T-helper 1 cell treated with Interleukin-12 subunit alpha and Interleukin-12 subunit beta and Interleukin-4 antibody, amounts not matched to agents 30 μg/mL and 1 μg/mL, for 36 hours (primary cell): ENCODE measurements around the gene PMEL.
"Not testable (repeated sequence)": the region's sequence is repeated elsewhere in the genome, so short reads cannot be mapped to it uniquely, and the experiment has no call there.

Experiments
- H3K27ac Mint-ChIP-seq: one replicate; pipeline ENCODE4 v1.8.0; 2021; ENCODE audit warnings: mild to moderate bottlenecking, mixed read lengths
- H3K27me3 Mint-ChIP-seq: one replicate; pipeline ENCODE4 v1.8.0; 2021; ENCODE audit warnings: low read depth, mixed read lengths
- H3K36me3 Mint-ChIP-seq: one replicate; pipeline ENCODE4 v1.8.0; 2021; ENCODE audit warnings: low read depth, mixed read lengths
- H3K4me1 Mint-ChIP-seq: one replicate; pipeline ENCODE4 v1.8.0; 2021; ENCODE audit warnings: low read depth, mixed read lengths
- H3K4me3 Mint-ChIP-seq: one replicate; pipeline ENCODE4 v1.8.0; 2021; ENCODE audit warnings: mild to moderate bottlenecking, moderate library complexity, mixed read lengths
- H3K9me3 Mint-ChIP-seq: one replicate; pipeline ENCODE4 v1.8.0; 2021; ENCODE audit warnings: mixed read lengths

Gene PMEL

DNA sequence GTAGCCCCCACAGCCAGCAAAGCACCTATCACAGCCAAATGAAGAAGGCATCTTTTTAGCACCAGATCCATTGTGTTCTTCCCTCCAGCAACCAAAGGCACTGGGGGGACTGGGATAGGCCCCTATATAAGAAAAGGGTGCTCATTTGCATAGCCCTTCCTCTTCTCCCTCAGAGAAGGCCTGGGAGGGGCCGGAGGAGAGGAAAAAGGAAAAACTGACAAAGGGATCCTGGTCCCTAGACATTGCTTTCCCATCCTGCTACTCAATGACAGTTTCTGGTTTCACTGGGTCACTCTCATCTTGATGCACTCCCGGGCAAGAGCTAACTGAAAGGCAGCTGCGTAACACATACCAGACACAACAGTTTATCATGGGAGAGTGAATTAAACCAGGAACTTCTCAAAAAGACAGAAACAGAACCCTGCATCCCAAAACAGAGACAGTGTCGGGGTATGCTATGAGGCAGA is at the start of gene PMEL:
TSS of gene PMEL (minus strand) at position 102 of the 467 bp plus-strand sequence. CDS start at position 71, 31 bp downstream.
- H3K9me3 Mint-ChIP-seq = no peaks in the 10 kb centered on the region
- H3K27ac Mint-ChIP-seq = peak within 1 kb of the TSS; percentile 84
- H3K4me3 Mint-ChIP-seq = peak within 1 kb of the TSS; percentile 96
- H3K27me3 Mint-ChIP-seq = no peaks in the 10 kb centered on the region
- peaks cover 12% of the 10 kb centered on the region for H3K36me3 Mint-ChIP-seq
- H3K4me1 Mint-ChIP-seq = peaks cover 24% of the 10 kb centered on the region

DNA sequence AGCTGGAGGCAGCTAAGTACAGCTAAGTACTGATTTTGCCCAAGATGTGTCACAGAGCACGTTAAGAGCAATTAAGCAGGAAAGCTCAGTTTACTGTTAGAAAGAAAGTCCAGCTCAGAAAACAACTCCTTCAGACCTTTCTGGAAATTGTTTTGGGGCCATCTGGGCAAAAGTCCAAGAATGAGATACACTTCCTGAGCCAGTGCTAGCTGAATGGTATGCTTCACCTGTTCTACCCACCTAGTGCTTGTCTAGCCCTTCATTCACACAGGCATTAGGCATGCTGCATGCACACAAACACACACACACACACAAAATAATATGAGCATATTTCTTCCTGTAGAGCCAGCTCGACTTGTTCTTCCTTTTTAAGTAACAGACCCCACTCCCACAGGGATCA is 48.4 kb upstream of the PMEL start:
- no peak overlapping the region for H3K4me3 Mint-ChIP-seq
- H3K4me1 Mint-ChIP-seq = peaks cover 8% of the 10 kb centered on the region
- H3K27ac Mint-ChIP-seq = no peak overlapping the region
- H3K27me3 Mint-ChIP-seq = no peaks in the 10 kb centered on the region
- H3K36me3 Mint-ChIP-seq = peaks cover 12% of the 10 kb centered on the region
- H3K9me3 Mint-ChIP-seq = no peaks in the 10 kb centered on the region

DNA sequence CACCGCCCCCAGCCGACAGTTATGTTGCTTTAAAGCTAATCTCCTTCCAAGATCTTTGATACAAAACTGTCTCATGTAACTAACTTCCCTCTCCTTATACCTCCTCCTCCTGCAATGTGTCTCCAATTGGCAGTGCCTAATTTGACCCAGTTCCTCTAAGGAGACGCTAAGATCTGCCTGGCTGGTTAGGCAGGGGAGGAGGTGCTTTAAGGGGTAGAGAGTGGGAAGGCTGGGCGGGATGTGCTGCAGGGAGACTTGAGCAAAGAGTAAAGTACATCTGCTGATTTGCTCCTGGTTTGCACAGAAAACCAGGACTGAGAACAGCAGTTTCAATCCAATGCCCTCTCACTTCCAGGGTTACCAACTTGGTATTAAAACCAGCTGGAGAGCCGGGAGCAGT is 47.6 kb upstream of the PMEL start:
- H3K4me3 Mint-ChIP-seq = no peak overlapping the region
- H3K4me1 Mint-ChIP-seq = peaks cover 10% of the 10 kb centered on the region
- peaks cover 3% of the 10 kb centered on the region for H3K27me3 Mint-ChIP-seq
- H3K36me3 Mint-ChIP-seq = peaks cover 12% of the 10 kb centered on the region
- no peak overlapping the region for H3K27ac Mint-ChIP-seq
- no peaks in the 10 kb centered on the region for H3K9me3 Mint-ChIP-seq

DNA sequence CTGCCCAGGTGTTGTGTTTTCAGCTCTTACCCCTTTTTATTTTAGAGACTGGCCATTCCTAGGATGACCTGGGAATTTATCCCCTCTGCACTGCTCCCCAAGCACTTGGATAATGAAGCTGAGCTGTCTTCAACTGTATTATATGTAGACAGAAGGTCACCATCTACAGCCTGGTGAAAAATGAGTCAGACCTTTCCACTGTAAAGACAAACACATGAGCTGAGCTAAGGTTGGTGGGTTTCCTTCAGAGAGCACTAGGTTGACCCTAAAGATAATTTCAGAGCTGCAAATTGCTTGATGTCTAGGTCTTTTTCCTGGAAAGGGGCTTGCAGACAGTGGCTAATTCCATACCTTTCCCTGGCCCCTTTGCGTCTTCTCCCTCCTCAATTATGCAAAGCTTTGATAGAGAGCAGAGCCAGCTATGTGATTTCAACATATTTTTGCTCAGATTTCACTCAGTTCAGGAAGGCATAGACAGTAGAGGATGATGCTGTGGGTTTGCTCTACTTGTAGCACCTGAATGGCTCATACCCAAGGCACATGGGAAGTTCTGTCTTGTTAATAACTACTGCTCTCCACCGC is 45.8 kb upstream of the PMEL start:
- Mint-ChIP-seq H3K4me3 (no peak overlapping the region), H3K27me3 (peaks cover 3% of the 10 kb centered on the region), H3K27ac (no peak overlapping the region), H3K36me3 (peaks cover 9% of the 10 kb centered on the region), H3K9me3 (no peaks in the 10 kb centered on the region), H3K4me1 (peaks cover 19% of the 10 kb centered on the region)

DNA sequence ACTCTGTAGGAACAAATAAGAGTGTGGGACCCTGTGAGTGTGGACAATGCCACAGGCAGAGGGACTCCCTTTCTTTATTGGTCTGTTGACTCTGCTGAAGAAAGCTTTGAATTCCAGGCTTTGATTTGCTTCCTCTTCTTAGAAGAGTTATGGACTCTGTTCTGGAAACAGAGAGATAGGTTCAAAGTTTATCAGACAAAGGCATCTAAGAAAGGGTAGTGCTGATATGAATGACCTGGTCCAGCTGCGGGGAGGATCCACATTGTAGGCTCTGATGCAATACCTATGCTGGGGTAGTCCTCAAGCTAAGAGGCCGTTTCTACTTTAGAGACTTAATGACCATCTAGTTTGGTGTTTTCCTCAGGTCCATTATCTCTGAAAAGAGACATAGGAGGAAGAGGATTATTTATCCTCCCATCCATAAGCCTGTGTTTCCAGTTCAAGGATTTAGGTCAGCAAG is 44.3 kb upstream of the PMEL start:
- Mint-ChIP-seq H3K27me3 (peaks cover 3% of the 10 kb centered on the region), H3K27ac (no peak overlapping the region), H3K4me1 (peaks cover 21% of the 10 kb centered on the region), H3K36me3 (peaks cover 8% of the 10 kb centered on the region), H3K4me3 (no peak overlapping the region), H3K9me3 (no peaks in the 10 kb centered on the region)

DNA sequence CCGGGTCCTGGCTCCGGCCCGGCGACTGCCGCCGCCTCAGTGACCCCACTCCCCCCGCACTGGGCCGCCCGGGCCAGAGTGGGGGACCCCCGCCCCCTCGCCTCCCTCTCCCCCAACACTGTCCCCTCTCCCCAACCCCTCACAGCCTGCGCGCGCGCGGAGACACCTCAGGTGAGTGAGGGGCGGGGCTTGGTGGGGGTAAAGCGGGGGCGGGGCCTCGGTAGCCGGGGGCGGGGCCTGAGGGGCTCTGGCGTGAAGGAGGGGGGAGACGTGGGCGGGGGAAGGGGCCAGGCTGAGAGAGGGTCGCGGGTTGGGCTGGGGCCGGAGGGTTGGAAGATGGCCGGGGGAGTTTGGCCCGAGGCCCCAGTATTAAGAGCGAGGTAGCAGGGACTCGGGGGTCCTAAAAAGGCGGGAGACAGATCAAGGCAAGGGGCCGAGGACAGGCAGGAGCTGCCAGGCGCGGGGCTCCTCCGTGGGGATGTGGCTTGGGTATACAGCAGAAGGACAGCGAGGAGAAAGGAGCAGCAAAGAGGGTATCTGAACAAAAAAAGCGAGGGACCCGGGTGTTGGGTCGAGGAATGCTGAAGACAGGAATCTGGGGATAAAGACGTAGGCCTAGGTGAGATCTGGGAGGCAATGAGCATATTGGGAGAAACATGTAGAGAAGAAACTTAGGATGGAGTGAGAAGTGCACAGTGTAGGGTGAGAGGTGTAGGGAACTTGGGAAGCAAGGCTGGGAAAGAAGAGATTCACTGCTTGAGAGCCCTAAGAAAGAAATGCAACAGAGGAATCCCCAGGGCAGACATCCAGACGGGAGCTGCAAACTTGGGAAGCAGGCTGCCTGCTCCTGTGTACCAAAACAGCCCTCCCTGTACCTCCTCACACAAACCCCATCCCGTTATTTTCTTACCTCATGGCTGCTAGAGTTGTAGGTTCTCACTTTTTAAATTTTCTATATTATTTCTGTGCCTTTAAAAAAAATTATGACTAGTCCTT is 42.0 kb upstream of the PMEL start:
- peaks cover 20% of the 10 kb centered on the region for H3K4me1 Mint-ChIP-seq
- H3K27ac Mint-ChIP-seq = peak overlapping the region; percentile 90
- H3K9me3 Mint-ChIP-seq = no peaks in the 10 kb centered on the region
- peak overlapping the region; percentile 95 for H3K4me3 Mint-ChIP-seq
- H3K36me3 Mint-ChIP-seq = peaks cover 8% of the 10 kb centered on the region
- peaks cover 3% of the 10 kb centered on the region for H3K27me3 Mint-ChIP-seq

DNA sequence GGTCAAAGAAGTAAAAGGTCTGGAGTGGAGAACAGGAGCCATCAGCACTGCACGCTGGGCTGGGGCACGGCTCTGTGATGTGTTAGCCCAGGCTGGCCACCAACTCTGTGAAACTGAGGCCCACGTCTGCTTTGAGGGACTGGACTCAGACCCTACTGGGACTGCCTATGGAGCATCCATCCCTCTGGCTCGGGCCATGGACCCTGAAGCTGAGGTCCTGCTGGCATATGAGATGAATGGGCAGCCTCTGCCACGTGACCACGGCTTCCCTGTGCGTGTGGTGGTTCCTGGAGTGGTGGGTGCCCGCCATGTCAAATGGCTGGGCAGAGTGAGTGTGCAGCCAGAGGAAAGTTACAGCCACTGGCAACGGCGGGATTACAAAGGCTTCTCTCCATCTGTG is 38.4 kb upstream of the PMEL start:
- H3K4me3 Mint-ChIP-seq = no peak overlapping the region
- peaks cover 22% of the 10 kb centered on the region for H3K4me1 Mint-ChIP-seq
- H3K36me3 Mint-ChIP-seq = peaks cover 5% of the 10 kb centered on the region
- H3K9me3 Mint-ChIP-seq = no peaks in the 10 kb centered on the region
- no peak overlapping the region for H3K27ac Mint-ChIP-seq
- peaks cover 3% of the 10 kb centered on the region for H3K27me3 Mint-ChIP-seq

DNA sequence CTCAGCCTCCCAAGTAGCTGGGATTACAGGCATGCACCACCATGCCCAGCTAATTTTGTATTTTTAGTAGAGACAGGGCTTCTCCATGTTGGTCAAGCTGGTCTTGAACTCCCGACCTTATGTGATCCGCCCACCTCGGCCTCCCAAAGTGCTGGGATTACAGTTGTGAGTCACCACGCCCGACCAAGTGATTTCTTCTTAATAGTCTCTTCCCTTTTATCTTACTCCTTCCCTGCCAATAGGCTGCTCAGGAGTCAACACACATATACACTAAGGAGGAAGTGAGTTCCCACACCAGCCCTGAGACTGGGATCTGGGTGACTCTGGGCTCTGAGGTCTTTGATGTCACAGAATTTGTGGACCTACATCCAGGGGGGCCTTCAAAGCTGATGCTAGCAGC is 37.5 kb upstream of the PMEL start:
- not testable (repeated sequence) for H3K4me3 Mint-ChIP-seq, H3K9me3 Mint-ChIP-seq, H3K27me3 Mint-ChIP-seq, H3K27ac Mint-ChIP-seq, H3K36me3 Mint-ChIP-seq
- H3K4me1 Mint-ChIP-seq = peaks cover 20% of the 10 kb centered on the region

DNA sequence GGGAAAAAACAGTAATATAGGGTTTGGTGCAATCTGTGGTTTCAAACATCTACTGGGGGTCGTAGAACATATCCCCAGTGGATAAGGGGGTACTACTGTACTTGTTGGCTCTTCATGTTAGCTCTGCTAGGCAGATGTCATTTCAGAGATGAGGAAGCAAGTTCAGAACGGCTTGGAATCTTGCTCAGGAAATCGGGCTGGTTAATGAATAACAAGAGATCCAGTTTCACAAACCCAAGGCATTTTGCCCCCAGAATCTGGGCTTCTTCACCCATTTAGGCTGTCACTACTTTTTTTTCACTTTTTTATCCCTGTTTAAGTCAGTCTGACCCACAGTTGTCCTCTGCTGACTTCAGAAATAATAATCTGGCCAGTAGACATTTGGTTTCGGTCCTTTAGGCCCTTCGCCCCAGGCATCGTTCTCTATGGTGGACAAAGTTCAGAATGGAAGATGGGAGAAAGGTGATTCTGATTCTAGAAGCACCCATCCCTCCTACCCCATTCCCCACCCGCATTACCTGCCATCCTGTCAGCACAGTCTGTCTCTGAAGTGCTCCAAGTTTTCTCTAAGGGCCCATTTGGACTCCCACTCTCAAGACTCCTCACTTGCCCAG is 35.8 kb upstream of the PMEL start:
- no peak overlapping the region for H3K4me3 Mint-ChIP-seq
- H3K9me3 Mint-ChIP-seq = no peaks in the 10 kb centered on the region
- no peaks in the 10 kb centered on the region for H3K27me3 Mint-ChIP-seq
- peaks cover 2% of the 10 kb centered on the region for H3K36me3 Mint-ChIP-seq
- no peak overlapping the region for H3K27ac Mint-ChIP-seq
- H3K4me1 Mint-ChIP-seq = peaks cover 18% of the 10 kb centered on the region

DNA sequence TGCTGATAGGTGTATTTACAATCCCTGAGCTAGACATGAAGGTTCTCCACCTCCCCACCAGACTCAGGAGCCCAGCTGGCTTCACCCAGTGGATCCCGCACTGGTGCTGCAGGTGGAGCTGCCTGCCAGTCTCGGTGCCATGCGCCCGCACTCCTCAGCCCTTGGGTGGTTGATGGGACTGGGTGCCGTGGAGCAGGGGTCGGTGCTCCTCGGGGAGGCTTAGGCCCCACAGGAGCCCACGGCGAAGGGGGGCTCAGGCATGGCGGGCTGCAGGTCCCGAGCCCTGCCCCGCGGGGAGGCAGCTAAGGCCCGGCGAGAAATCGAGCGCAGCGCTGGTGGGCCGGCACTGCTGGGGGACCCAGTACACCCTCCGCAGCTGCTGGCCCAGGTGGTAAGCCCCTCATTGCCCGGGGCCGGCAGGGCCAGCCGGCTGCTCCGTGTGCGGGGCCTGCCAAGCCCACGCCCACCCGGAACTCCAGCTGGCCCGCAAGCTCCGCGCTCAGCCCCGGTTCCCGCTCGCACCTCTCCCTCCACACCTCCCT is 34.2 kb upstream of the PMEL start:
- peaks cover 22% of the 10 kb centered on the region for H3K4me1 Mint-ChIP-seq
- H3K36me3 Mint-ChIP-seq, H3K9me3 Mint-ChIP-seq, H3K27me3 Mint-ChIP-seq, H3K27ac Mint-ChIP-seq, H3K4me3 Mint-ChIP-seq: not testable (repeated sequence)

DNA sequence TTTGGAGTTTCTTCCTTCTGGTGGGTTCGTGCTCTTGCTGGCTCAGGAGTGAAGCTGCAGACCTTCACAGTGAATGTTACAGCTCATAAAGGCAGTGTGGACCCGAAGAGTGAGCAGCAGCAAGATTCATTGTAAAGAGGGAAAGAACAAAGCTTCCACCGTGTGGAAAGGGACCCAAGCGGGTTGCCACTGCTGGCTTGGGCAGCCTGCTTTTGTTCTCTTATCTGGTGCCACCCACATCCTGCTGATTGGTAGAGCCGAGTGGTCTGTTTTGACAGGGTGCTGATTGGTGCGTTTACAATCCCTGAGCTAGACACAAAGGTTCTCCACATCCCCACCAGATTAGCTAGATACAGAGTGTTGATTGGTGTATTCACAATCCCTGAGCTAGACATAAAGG is 33.7 kb upstream of the PMEL start:
- H3K4me3 Mint-ChIP-seq, H3K9me3 Mint-ChIP-seq, H3K36me3 Mint-ChIP-seq, H3K27me3 Mint-ChIP-seq: not testable (repeated sequence)
- Mint-ChIP-seq H3K27ac (peak overlapping the region; percentile 45), H3K4me1 (peaks cover 22% of the 10 kb centered on the region)

DNA sequence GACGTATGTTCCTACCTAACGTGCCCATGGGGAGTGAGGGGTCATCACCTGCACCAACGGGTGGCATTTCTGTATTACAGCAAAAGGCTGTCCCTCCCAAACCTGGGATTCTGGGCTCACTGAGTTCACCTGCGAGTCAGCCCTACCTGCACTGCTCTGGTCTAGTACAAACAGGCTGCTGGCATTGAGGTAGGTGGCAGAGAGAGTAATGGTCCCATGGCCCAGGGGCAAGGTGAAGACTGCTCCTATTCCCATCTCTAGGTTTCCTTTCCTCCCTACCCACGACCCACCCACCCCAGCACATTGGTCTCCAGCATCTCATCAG is 31.7 kb upstream of the PMEL start:
- peak overlapping the region; percentile 79 for H3K4me3 Mint-ChIP-seq
- H3K9me3 Mint-ChIP-seq = no peaks in the 10 kb centered on the region
- peaks cover 24% of the 10 kb centered on the region for H3K4me1 Mint-ChIP-seq
- no peaks in the 10 kb centered on the region for H3K27me3 Mint-ChIP-seq
- H3K36me3 Mint-ChIP-seq = peaks cover 18% of the 10 kb centered on the region
- H3K27ac Mint-ChIP-seq = no peak overlapping the region

DNA sequence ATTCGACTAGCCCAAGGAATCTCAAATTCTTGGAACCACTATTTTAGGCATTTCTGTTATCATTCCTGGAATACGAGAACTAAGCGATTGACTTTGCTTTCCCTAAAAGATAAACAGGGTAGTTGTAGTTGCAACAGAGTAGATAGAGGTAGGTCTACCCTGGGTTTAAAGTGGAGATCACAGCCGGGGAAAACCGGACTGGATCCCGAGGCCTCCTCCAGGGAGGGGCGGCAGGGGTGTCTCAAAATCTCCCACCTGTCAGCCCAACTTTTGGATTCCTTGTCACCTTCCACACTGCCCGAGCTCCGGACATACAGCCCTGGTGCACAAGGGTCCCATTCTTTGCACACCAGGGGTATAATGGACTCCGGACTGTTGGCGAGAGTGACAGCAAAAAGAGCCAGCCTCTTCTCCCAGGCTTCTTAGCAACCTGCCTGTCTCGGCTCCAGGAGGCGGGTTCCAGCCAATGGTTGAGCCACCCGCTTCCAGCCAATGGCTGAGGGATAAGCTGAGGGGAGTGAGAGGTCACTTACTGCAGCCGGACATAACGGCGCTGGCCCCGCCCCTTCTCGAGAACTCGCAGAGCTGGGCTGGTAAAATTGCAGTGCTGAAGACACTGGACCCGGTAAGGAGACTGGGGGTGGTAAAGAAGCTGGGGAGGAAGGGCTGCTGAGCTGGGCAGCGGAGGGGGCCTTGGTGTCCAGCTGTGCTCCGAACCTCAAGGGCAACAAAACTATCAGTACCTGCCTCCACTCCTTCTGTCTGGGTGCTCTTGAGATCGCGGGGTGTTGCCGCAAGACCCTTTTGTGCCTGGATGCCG is 31.1 kb upstream of the PMEL start, which contains the start of gene SUOX:
TSS of gene SUOX (plus strand) at position 562 of the 820 bp plus-strand sequence. CDS start 4,946 bp downstream, outside the sequence.
- no peaks in the 10 kb centered on the region for H3K27me3 Mint-ChIP-seq
- no peaks in the 10 kb centered on the region for H3K9me3 Mint-ChIP-seq
- peaks cover 23% of the 10 kb centered on the region for H3K36me3 Mint-ChIP-seq
- peak within 1 kb of the TSS; percentile 79 for H3K4me3 Mint-ChIP-seq
- H3K4me1 Mint-ChIP-seq = peaks cover 24% of the 10 kb centered on the region
- H3K27ac Mint-ChIP-seq = peak within 1 kb of the TSS; percentile 26
